A549 (cell line): Measurements from ENCODE around the gene DOLPP1. TPM values are rescaled to one million over a fixed set of nuclear protein-coding genes. Genes with fewer than 3 reads are reported as not detected.

Source experiments
- ATAC-seq, 2 experiments: fragments of 200-7000 bp in 1 of 2; fragments of >200 bp in 1 of 2; cut with Nextera tagmentation in 1 of 2; cut with Tn5 transposase in 1 of 2; 3 replicates each; pipeline versions ENCODE4 v1.8.0 to v1.9.1; 2018 to 2020; ENCODE audit warnings: mild to moderate bottlenecking in 1 of 2, moderate library complexity in 1 of 2
- CTCF ChIA-PET: fragments of 300-600 bp; sonication (Branson Sonifier 250); formaldehyde crosslinking; extraction: SDS; loops from one replicate; lab custom pipeline; 2021; ENCODE audit warnings: antibody characterized with exemption, inconsistent platforms; lab: Yijun Ruan, JAX
- POLR2A ChIA-PET: fragments of 350-600 bp; formaldehyde crosslinking; extraction: SDS; loops from one replicate; lab custom pipeline; 2021; ENCODE audit warnings: antibody characterized with exemption, inconsistent platforms; lab: Yijun Ruan, JAX
- DNase-seq, 2 experiments: peaks; one replicate each; pipeline versions ENCODE4 v3.0.0 to v3.0.0-alpha.2; 2011 to 2016; ENCODE audit warnings: low read depth in 1 of 2, low spot score in 1 of 2
- FAIRE-seq: peaks from 2 replicates; lab custom pipeline; 2011; peaks lifted over from hg19 to GRCh38; lab: Jason Lieb, UNC
- H3K27ac ChIP-seq, 2 experiments: fragments of >200 bp; sonication (Bioruptor Twin); formaldehyde crosslinking; 3 replicates each; pipeline ENCODE4 v1.5.1; 2016 to 2017
- H3K4me1 ChIP-seq: fragments of >200 bp; sonication (Bioruptor Twin); formaldehyde crosslinking; 3 replicates; pipeline ENCODE4 v1.6.1; 2016
- H3K4me2 ChIP-seq: fragments of >200 bp; sonication (Bioruptor Twin); formaldehyde crosslinking; 3 replicates; pipeline ENCODE4 v1.6.1; 2016
- H3K4me3 ChIP-seq: fragments of >200 bp; sonication (Bioruptor Twin); formaldehyde crosslinking; 3 replicates; pipeline ENCODE4 v1.5.1; 2016
- H3K9me3 ChIP-seq: fragments of >200 bp; sonication (Bioruptor Twin); formaldehyde crosslinking; 3 replicates; pipeline ENCODE4 v1.6.1; 2016
- CHD2 ChIP-seq: fragments of 150-350 bp; IDR thresholded peaks from 2 replicates; pipeline ENCODE4 v1.6.1; 2014; ENCODE audit warnings: low read length; ENCODE audit not compliant: partially characterized antibody
- EHF ChIP-seq: fragments of 250-450 bp; sonication (Bioruptor Pico); IDR thresholded peaks from 2 replicates; pipeline ENCODE4 v1.5.0; 2020; ENCODE audit warnings: mild to moderate bottlenecking
- EHMT2 ChIP-seq: fragments of 200-600 bp; sonication (generic); IDR thresholded peaks from 2 replicates; pipeline ENCODE4 v1.6.1; 2016; ENCODE audit warnings: antibody characterized with exemption, low read depth, mild to moderate bottlenecking, moderate library complexity
- GATA3 ChIP-seq: IDR thresholded peaks from 2 replicates; pipeline ENCODE4 v1.6.1; 2012; ENCODE audit warnings: borderline replicate concordance
- HEYL ChIP-seq: fragments of 250-450 bp; sonication (Bioruptor Pico); IDR thresholded peaks from 2 replicates; pipeline ENCODE4 v1.8.0; 2021; ENCODE audit warnings: mild to moderate bottlenecking, moderate library complexity
- HOXB13 ChIP-seq: fragments of 250-450 bp; sonication (Bioruptor Pico); IDR thresholded peaks from 2 replicates; pipeline ENCODE4 v1.5.0; 2020; ENCODE audit warnings: low read depth, mild to moderate bottlenecking, moderate library complexity
- MAFK ChIP-seq: fragments of 450-650 bp; IDR thresholded peaks from 2 replicates; pipeline ENCODE4 v1.6.1; 2014; ENCODE audit not compliant: partially characterized antibody
- NR3C1 ChIP-seq: fragments of >200 bp; sonication (Bioruptor Twin); formaldehyde crosslinking; IDR thresholded peaks from 3 replicates; pipeline ENCODE4 v1.6.1; 2017
- POLR2A ChIP-seq: IDR thresholded peaks from 2 replicates; pipeline ENCODE4 v1.6.1; 2012; ENCODE audit warnings: mild to moderate bottlenecking, low read length
- RFX5 ChIP-seq: fragments of 450-650 bp; IDR thresholded peaks from 2 replicates; pipeline ENCODE4 v1.7.1; 2014; ENCODE audit warnings: antibody characterized with exemption, mild to moderate bottlenecking, moderate library complexity
- TP53 ChIP-seq: fragments of 250-450 bp; sonication (Bioruptor Pico); IDR thresholded peaks from 2 replicates; pipeline ENCODE4 v1.5.0; 2021; ENCODE audit warnings: mild to moderate bottlenecking, moderate library complexity
- ZFP36 ChIP-seq: fragments of 450-650 bp; IDR thresholded peaks from 2 replicates; pipeline ENCODE4 v1.6.1; 2014; ENCODE audit warnings: borderline replicate concordance; ENCODE audit not compliant: partially characterized antibody
- ZNF302 ChIP-seq: fragments of 250-450 bp; sonication (Bioruptor Pico); IDR thresholded peaks from 2 replicates; pipeline ENCODE4 v1.9.0; 2021; ENCODE audit warnings: inconsistent platforms, mild to moderate bottlenecking, moderate library complexity
- ZSCAN20 ChIP-seq: fragments of 250-450 bp; sonication (Bioruptor Pico); IDR thresholded peaks from 2 replicates; pipeline ENCODE4 v1.8.0; 2022; ENCODE audit warnings: mild to moderate bottlenecking, moderate library complexity
- WGBS: methylation state at CpG from one replicate; pipeline ENCODE4 v1.1.6; 2017; ENCODE audit errors: missing lambda C conversion rate; 5-methylcytosine and 5-hydroxymethylcytosine counted together
- polyA plus RNA-seq, 4 experiments: library from polyadenylated mRNA; depleted of rRNA in 3 of 4; stranded (reverse); fragments of >200 nt; fragmentation: RNase III in 1 of 4; extraction: RNeasy Plus Mini Kit Qiagen cat#74134 plus additional on column Dnase treatment in 1 of 4; gene quantifications; 2 replicates in 3 of 4; 3 replicates in 1 of 4; pipeline ENCODE4 v1.2.3, GENCODE V29; 2011 to 2017
- TF ChIP-seq, protein P1 (sequence below): fragments of >200 bp; sonication (Bioruptor Twin); formaldehyde crosslinking; IDR thresholded peaks from 2 replicates; pipeline ENCODE4 v1.6.1; 2016
- TF ChIP-seq, protein P2 (sequence below): IDR thresholded peaks from 2 replicates; pipeline ENCODE4 v1.6.1; 2012
- TF ChIP-seq, protein P3 (sequence below): fragments of >200 bp; sonication (Bioruptor Twin); formaldehyde crosslinking; IDR thresholded peaks from 3 replicates; pipeline ENCODE4 v1.5.1; 2016
- TF ChIP-seq, protein P4 (sequence below): IDR thresholded peaks from 2 replicates; pipeline ENCODE4 v1.6.1; 2012; ENCODE audit warnings: low read depth, borderline replicate concordance

The DOLPP1 gene
- polyA plus RNA-seq, 2 of the 4 experiments (the other 2 are of a cell fraction): 23.5 to 25.6 TPM

DNA sequence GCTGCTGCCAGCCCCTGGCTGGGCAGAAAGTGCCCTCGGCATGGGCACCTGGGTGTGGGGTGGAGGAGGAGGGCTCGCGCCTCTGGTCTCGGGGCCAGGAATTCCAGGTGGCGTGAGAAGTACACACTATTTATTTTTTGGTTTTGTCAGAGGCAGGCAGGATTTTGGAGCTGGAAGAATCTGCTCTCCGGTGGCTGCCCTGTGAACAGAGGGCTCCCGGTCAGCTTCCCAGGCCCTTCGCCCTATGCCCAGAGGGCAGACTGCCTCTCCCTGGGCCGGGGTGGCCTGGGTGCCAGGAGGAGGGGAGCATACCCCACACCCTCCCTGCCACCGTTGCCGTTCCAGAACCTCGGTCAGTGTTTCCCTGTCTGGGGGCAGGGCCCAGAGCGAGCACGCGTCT, 8.3 kb downstream of the DOLPP1 start:
- no peak for FAIRE-seq
- Histone ChIP-seq H3K27ac (no peak overlapping the region), H3K4me1 (no peaks in the 10 kb centered on the region), H3K4me2 (no peak overlapping the region), H3K9me3 (no peaks in the 10 kb centered on the region), H3K4me3 (no peak overlapping the region)
- DNase-seq: no peak
- ChIA-PET POLR2A (interaction anchor here (1.4 kb wide), 1 partner anchor 8 kb away, joined by 8 read pairs; the partner anchor contains the start of gene DOLPP1), CTCF (interaction anchor here (1.1 to 2.9 kb wide), 4 partner anchors 13 to 23 kb away, joined by 4 to 13 read pairs (median 4); no protein-coding TSS in a partner anchor)
- TF ChIP-seq ZFP36: no peak
- TF ChIP-seq HEYL: no peak
- no peak for TF ChIP-seq RFX5
- TF ChIP-seq ZSCAN20 (CRISPR knock-in tag): no peak
- TF ChIP-seq, protein P1, sequence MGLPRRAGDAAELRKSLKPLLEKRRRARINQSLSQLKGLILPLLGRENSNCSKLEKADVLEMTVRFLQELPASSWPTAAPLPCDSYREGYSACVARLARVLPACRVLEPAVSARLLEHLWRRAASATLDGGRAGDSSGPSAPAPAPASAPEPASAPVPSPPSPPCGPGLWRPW: no peak
- TF ChIP-seq CHD2: no peak
- no peak for TF ChIP-seq GATA3
- no peak for TF ChIP-seq ZNF302 (CRISPR knock-in tag)
- TF ChIP-seq, all 56 proteins: peak for 0
- WGBS: 92% methylated on average over 12 of the region's 15 CpGs
- no peak for ATAC-seq

DNA sequence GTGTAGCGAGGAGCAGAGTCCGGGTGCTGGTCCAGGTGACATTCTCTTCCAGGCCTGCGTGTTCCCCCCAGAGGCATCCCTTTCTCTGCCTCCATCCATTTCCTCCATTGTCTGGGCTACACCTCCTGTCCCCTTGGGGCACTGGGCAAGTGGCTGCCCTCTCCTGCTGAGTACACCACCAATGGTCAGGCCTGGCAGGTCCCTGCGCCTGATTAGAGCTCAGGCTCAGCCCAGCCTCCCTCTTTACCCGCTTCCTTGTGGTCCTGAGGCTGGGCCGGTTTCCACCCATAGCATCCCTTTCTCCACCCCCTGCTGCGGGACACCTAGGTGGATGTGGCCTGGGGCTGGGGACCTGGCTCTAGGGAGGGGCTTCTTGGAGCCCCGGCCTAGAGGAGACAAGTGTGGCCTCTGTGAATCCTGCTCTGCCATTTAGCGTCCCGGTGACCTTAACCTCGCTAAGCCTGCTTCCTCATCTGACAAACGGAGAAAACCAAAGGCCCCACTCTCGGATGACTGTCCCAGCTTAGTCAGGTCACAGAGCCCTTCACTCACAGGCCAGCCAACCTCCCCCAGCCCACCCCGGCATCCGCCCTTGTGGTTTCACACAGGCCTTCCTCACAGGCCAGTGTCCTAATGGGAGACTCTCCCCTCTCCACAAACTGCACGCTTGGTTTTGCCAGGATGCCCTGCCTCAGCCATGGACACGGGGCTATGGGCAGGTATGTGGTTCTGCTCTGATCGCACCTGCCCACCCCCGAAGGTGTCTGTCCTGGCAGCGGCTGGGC, 12.9 kb downstream of the DOLPP1 start:
- 88% methylated on average over 15 of the region's 20 CpGs for WGBS

More for the DNA sequence above, 12.9 kb downstream of the DOLPP1 start:
- Histone ChIP-seq H3K4me1 (no peaks in the 10 kb centered on the region), H3K4me2 (no peak overlapping the region), H3K9me3 (no peaks in the 10 kb centered on the region), H3K27ac (no peak overlapping the region), H3K4me3 (no peak overlapping the region)
- CTCF ChIA-PET: interaction anchor here (0.7 to 3.6 kb wide), 6 partner anchors 8 to 530 kb away, joined by 3 to 14 read pairs (median 4); no protein-coding TSS in a partner anchor
- FAIRE-seq (no peak), DNase-seq (no peak), ATAC-seq (peak; percentile 47 to 48; a peak in 5 of 6 replicates)
- TF ChIP-seq HOXB13 (no peak), TP53 (CRISPR knock-in tag) (no peak), HEYL (no peak), MAFK (no peak), RFX5 (no peak), ZSCAN20 (CRISPR knock-in tag) (no peak), NR3C1 (no peak), EHMT2 (no peak), POLR2A (no peak), EHF (CRISPR knock-in tag) (no peak)
- TF ChIP-seq, protein P2, sequence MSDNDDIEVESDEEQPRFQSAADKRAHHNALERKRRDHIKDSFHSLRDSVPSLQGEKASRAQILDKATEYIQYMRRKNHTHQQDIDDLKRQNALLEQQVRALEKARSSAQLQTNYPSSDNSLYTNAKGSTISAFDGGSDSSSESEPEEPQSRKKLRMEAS: no peak
- TF ChIP-seq, protein P3, sequence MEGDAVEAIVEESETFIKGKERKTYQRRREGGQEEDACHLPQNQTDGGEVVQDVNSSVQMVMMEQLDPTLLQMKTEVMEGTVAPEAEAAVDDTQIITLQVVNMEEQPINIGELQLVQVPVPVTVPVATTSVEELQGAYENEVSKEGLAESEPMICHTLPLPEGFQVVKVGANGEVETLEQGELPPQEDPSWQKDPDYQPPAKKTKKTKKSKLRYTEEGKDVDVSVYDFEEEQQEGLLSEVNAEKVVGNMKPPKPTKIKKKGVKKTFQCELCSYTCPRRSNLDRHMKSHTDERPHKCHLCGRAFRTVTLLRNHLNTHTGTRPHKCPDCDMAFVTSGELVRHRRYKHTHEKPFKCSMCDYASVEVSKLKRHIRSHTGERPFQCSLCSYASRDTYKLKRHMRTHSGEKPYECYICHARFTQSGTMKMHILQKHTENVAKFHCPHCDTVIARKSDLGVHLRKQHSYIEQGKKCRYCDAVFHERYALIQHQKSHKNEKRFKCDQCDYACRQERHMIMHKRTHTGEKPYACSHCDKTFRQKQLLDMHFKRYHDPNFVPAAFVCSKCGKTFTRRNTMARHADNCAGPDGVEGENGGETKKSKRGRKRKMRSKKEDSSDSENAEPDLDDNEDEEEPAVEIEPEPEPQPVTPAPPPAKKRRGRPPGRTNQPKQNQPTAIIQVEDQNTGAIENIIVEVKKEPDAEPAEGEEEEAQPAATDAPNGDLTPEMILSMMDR: no peak
- TF ChIP-seq, protein P4, sequence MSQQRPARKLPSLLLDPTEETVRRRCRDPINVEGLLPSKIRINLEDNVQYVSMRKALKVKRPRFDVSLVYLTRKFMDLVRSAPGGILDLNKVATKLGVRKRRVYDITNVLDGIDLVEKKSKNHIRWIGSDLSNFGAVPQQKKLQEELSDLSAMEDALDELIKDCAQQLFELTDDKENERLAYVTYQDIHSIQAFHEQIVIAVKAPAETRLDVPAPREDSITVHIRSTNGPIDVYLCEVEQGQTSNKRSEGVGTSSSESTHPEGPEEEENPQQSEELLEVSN: no peak
- TF ChIP-seq, protein P1: no peak
- POLR2A ChIA-PET: interaction anchor here (1.7 kb wide), 1 partner anchor 17 kb away, joined by 7 read pairs; the partner anchor contains the start of genes CRAT and PTPA
